Activated T-helper 1 cell treated with Interleukin-2 at 50 U/mL for 16 hours (primary cell): Measurements from ENCODE around the gene CMTM6.
"Not testable (repeated sequence)": the region's sequence is repeated elsewhere in the genome, so short reads cannot be mapped to it uniquely, and the experiment has no call there.

Experiments used
- DNase-seq: peaks from one replicate; pipeline ENCODE4 v3.0.0-alpha.2; 2020; ENCODE audit warnings: low read depth

CMTM6 gene

DNA sequence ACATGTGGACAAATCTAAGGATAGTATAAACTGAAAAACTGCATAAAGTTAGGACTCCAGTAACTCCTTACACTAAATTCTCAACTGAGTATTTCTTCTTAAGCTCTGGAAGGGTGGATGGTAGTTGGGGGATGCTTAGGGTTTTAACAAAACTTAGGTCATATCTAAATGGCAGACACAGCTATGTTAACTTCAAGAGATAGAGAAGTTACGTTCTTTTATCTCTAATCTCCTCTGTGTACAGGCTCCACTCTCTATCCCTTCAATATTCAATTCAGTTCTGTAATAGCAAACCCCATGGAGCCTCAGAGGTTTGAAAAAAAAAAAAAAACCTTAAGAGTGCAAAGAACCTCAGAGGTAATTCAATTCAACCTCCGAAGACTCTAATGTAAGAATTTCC lies 3.1 kb downstream of the CMTM6 start:
- DNase-seq: no peak

DNA sequence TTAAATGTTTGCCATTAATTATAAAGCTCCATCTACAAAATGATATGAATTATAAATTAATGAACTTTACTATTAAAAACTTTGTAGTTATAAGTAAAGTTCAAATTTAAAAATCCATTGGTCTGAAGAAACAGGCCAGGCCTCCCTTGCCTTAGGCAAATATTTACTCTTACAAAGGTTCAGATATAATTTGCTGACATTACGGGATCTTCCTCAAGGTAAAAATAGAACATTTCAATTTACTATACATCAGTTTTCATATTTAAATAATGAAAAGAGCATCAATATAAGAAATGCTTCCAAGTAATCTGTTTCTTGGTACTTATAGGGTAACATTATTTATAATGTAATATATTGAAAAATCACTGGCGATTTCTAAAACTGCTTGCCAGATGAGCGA lies 3.7 kb downstream of the CMTM6 start:
- DNase-seq: no peak

DNA sequence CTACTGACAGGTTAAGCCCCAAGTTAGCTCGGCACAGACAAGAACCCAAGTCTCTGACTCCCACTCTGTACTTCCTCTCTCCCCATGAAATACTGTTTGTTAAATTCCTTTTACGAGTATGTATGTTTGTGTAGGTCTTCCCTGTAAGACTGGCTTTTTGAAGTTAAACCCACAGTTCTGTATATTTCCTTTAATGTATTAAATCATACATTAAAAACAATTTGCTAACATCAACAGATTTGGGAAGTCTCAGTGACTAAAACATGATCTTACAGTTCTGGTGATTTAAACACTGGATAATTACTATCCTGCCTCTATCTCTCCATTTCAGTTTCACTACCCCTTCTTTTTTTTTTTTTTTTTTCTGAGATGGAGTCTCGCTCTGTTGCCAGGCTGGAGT lies 4.4 kb downstream of the CMTM6 start:
- no peak for DNase-seq

DNA sequence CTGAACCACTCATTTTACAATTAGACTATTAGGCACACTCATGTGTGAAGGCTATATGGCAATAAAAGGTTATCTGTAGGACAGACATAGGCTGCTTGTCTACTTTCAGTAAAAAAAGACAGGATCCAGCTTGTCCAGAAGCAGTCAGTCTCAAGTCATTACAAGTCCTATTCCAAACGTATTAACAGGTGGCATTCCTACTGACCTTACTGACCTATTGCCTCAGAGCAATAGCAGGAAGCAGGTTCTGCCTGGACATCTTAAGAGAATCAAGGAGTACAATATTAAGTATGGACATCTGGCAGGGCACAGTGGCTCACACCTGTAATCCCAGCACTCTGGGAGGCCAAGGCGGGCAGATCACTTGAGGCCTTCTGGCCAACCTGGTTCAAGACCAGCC lies 7.0 kb downstream of the CMTM6 start:
- DNase-seq: no peak

DNA sequence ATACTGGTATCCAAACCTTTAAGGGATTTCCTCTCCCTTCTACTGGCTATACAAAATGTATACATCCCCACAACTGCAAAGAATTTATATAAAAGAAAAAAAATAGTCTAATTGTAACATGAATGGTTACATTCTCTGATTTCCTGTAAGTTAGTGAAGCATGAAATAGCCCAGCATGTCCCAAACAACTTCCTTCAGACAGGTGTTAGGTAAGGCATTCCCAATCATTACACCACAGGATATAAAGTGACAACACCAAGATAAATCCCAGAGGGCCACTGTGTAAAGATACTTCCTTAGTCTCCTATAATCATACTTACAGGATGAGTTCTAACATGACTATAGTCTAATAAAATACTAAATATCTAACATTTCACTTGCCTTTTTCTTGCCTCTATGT lies 7.6 kb downstream of the CMTM6 start:
- DNase-seq: no peak

DNA sequence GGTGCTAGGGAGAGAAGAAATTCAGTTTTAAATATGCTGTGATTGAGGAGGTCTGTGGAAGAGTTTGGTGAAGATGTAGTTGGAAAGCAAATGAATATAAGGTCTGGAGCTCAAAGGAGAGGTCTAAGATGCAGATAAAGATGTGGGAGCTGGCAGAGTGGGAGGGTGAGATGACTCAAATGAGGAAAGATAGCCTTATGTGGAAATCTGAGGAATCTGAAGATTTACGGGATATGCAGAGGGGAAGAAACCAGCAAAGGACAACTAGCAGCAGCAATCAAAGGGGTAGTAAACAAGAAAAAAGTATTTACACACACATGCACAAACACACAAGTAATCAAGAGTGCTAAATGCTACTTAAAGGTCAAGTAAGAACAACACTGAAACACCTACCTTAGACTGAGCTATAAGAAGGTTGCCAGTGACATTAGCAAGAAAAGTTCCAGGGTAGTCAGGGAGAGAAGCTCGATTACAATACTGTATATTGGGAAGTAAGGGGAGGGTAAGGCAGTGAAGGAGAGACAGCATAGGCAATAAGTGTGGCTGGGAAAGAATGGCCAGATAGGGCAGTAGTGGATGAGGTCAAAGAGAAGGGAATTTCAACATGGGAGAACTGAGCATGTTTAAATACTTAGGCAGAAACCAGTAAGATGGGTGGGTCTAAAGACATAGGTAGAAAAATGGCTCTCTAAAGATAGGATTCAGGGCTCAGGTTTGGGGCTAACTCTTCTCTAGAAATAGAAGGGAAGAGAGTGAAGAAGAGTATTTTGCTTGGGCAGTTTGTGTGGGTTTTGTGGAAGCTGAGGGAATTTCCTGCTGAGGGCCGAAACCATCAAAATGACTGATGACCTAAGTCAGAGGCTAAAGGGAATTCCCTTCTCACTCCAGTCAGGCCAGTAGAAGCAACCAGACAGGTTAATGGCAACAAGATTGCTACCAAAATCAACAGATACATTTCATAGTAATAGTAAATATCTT lies 8.9 kb downstream of the CMTM6 start:
- no peak for DNase-seq

DNA sequence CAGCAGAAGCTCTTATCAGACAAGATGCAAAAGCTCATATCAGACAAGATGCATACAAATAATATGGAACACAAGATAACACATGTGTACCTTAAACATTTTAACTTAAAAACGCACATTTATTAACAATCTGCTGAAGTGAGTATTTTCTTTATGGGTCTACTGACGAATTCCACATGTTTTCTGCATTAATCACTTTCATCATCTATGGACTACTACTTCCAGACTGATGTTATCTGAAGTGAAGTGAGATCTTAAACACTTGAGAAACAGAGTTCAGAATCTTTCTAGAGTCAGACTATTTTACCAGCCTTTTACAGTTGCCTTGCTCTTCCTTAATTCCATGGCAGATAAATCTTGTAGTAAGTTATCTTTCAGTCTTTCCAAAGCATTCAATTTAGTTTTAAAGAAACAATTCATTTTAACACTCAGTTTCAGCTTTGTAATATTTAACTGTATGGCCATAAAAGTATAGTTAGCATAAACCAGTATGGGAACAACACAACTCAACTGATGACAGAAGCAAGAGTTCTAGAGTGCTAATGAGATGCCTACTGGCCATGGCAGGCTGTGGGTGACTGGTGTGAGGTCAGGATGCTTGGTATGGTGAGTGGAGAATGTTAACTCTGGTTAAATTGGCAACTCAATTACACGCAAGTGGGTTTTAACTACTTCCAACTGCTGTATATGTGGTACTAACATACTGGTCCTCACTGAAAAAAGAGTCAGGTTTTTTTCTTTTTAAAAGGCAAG lies 9.8 kb downstream of the CMTM6 start:
- DNase-seq: no peak

DNA sequence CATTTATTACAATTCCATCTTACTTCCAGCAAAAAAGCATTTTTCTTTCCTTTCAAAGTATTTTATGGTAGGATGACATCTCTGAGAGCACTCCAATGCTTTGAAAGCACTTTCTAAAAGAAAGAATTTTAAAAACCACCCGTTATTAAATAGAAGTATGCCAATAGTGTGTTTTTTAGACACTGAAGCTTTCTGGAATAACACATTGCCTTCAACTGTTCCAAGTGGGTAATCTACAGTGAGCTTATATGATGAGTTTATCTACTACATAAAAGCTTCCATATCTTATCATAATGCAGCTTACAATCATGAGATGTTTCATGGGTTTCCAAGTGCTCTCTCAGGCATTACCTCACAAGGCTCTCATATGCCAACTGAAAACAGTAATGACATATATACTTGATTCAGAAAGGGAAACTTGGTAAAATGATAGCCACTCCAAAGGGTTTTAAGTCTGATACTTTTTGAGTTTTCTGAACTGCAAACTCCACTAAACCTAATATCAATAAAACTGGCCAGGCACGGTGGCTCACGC lies 14.1 kb downstream of the CMTM6 start:
- no peak for DNase-seq

DNA sequence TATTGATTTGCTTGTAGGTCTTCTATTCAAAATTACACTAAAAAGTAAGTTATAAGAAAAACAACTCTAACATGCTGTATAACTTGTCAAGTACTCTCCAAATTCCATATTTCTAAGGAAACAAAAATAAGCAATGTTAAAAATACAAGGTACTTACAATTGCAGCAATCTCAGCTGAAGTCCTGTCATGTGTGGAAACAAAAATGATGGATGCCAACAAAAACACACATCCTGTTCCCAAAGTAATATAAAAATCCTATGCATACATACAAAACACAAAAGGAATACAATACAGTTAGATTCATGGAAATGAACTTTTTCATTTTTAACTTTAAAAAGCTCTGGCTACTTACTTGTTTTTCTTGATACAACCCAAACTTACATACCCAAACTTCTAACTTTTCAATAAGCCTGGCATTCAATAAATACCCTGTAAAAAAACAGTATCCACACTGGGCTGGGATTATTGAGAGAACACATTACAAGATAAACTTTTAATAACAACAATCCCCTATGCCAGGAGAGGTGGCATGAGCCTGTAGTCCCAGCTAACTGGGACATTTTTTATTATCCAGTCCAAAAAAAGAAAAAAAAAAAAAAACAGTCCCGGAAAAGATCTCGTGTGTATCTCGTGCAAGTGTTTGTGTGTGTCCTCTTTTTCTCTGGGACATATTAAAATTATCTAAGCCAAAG lies 14.7 kb downstream of the CMTM6 start:
- no peak for DNase-seq

DNA sequence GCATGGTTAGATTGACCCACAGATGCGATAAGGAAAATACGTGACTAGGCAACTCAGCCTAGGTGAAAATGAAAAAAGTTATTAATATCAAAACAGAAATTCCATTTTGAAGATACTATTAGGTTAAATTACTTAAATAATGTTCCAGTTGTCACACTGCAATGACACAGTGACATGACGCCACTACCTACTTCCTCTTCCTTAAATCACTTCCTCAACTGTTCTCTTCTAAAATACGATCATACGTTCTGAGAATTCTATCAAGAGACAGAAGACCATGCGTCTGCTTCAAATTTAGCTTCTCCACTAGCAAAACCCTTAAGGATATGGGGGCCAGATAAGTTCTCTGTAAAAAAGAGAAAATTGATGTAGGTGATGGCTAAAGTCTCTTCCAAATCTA lies 18.2 kb downstream of the CMTM6 start:
- DNase-seq: no peak

DNA sequence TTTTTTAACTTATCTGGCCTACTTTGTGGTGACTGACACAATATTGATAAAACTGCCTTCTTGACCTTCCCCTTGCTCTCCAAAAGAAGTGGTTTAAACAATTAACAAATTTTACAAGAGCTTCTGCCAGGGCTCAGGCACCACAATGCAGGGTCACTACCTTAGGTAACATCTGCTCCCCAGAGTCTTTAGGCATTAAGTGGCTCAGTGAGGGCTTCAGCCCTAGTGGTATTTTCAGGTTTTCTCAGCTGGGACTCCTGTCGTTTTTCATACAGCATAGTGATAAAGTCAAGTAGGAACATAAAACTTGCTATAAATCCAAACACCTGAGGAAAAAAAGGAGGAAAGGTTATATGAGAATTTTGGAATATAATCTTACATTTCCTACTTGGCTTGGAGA lies 18.9 kb downstream of the CMTM6 start:
- no peak for DNase-seq

DNA sequence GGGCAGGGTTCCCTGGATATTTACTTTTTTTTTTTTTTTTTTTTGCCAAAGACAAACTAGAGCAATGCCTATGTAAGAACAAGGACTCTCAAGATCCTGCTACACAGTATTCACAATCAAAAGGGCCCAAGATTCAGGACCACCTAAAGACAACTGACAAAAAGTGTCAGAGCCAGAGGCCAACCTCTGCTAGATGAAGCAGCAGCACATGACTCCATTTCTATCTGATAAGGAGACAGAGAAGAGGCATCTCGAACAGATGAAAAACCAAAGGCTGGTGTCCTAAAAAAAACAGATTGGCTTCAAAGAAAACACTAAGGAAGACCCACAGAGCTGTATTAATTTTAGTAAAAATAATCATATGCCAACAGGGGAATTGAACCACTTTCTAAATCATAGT lies 20.0 kb downstream of the CMTM6 start:
- no peak for DNase-seq

DNA sequence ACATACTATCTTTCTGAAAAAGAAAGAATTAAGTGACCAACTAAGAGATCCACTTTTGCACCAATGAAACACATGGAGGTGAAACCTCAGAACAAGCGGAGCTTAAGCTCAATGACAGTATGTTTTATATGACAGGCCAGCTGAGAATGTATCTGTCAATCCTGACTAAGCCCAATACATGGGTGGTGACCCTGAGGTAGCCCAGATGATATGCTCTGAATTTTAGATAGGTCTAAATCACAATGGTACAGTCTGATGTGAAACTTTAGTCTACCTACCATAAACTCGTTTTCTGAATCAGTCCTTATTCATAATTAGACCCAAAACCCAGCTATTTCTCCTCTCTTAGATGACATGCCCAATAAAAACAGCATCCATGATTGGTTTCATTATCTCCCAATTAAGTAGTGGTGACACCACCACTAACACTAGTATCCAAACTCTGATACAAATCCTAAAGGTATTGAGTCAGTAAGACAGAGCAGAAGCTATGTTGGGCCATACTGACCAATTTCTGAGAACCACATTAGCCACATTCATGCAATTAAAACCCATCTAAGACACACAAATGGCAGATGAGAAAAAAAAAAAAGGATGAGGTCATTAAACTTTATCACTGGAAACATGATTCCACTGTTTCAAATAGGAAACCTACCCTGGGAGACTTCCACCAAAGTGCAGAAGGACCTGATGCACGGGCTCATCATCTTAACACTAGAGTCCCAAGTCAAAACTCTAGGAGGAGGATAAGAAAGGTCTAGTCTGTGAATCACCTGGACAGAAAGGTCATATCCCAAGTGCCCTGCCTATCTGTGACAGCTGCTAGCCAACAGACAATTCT lies 20.6 kb downstream of the CMTM6 start:
- no peak for DNase-seq

DNA sequence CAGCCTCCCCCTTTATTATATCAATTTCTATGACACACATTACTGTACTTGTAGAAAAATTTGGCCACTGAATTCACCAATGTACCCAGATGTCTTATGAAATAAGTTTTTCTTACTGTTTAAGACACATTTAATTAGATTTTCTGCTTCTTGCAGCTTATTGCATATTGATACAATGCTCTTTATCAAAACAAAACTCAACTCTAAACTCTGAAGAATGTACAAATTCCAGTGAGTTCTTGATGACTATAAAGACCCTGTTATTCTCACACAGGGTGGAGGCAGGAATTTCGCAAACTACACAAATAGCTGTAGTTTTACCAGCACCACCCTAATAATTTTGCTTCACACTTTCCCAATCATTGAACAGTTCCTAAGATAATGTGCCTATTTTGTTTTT lies 22.0 kb downstream of the CMTM6 start:
- no peak for DNase-seq

DNA sequence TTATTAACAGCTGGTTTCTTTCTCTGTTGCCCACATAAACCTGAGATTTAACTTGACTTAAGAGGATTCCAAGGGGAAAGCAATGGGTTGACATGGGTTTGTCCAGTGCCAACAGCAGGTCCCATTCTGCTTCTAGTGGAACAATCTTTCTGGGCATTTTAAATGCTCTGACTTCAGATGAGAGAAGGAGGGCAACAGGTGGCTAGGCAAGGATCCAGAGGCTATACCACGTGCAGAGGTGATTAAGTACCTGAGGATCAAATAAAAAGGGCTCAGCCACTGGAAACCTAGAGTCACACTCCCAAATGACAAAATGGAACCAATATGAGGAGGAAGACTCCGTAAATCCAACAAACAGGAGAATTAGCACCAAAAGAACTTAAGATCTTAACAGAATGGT lies 28.5 kb downstream of the CMTM6 start:
- DNase-seq: no peak

DNA sequence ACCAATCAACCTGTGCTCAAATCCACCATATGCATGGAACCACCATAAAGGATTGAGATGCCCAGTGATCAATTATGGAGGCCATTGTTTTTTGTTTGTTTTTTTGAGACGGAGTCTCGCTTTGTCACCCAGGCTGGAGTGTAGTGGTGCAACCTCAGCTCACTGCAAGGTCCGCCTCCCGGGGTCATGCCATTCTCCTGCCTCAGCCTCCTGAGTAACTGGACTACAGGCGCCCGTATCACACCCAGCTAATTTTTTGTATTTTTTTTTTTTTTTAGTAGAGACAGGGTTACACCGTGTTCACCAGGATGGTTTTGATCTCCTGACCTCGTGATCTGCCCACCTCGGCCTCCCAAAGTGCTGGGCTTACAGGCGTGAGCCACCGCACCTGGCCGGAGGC lies 30.5 kb downstream of the CMTM6 start:
- DNase-seq: not testable (repeated sequence)

DNA sequence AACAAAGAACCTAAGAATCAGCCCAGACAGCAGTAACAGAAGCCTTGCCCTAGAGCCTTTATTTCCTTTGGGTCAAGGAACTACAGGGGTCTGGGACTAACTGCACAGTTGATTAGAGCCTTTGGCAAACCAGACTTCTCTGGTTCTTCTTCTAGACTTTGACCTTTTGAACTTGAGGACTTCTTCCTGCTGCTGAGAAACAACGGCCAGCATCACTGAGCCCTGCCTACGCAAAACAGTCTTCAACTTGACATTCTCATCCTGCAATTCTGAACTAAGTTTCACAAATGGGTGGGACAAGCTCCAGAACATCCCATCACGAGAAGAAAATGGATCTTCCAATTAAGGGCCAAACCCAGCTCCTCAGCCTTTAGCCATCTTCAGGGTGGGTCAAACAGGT lies 31.4 kb downstream of the CMTM6 start:
- DNase-seq: no peak

DNA sequence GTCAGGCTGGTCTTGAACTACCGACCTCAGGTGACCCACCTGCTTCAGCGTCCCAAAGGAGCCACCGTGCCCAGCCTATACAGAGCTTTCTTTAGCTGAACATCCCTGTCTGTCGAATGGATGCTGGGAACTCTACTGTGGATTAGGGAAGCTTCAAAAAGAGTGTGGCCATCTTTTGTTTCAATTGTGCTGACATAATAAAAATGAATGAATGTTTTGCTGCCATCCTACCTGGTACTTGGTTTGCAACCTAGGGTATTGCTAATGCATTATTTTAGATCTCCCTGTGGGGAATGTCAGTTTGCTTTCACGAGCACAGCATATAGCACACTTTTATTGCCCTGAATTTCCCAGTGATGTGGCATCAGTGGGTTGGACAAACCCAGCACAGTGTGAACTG lies 32.3 kb downstream of the CMTM6 start:
- no peak for DNase-seq

DNA sequence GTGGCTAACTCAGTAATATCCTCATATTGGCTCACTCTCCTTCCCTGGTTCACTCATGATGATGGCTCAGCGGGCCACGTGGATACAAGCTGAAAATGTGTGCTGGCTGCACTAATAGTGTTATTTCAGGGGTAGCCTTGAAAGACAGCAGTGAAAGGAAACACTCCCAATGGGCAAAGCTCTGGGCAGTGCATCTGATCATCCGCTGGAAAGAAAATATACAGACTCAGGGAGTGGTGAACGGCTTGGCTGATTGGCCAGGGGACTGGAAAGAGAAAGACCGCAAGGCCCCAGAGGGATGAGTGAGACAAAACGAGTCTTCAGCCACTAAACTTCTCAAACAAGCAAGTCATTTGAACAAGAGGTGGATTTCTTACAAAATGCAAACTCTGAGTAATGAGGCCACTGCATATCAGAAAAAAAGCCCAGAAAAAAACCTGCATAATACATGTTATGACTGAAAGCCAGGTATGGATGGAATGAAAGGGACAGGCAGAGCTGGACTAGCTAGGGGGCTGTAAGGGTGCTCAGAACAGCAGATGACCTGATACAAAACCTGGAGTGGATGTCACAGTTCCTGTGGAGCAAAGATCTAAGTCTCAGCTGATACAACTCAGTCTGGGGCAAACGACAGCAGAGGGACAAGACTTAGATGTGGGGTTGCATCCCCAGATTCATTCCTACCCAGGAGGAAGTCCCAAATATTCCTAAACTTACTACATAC lies 33.3 kb downstream of the CMTM6 start:
- no peak for DNase-seq

DNA sequence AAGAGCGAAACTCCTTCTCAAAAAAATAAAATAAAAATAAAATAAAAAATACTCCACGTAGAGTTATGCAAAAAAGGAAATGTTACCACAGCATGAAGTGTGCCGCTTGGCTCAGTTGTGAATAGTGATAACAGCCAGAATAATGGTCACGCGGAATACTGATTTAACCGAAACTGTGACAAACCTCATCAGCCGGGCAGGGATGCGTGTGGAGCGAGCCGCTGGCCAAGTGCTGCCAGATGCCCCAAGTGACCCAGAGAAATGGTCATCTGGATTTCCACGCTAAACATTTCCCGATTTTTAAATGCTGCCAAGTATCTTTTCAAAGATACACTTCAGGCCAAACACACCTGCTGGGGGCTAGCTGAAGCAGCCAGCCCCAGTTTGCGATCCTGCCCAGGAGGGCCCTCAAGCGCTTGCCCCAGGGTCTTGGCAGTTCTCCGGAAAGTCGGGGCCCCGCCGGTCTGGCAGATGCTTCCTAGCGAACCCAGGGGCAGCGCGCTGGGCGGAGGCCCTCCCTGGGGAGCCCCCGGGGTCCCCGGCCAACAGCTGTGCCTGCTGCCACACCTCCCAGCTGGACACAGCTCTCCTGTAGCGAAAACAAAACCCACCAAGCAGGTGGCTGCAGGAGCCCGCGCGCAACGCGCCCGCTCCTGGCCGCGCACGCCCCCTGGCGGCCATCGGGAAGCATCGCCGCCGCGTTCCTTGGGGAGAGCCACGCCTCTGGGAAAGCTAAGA lies 35.1 kb downstream of the CMTM6 start:
- peak; percentile 58 for DNase-seq
